Thyroid gland (tissue), 4 donors: ENCODE results near the gene LMX1B. TPM values are rescaled to one million over a fixed set of nuclear protein-coding genes. Genes with fewer than 3 reads are reported as not detected.

Experiments used
- DNase-seq, 2 donors: peaks; one replicate each; pipeline ENCODE4 v3.0.0-alpha.2; 2019
- H3K27ac ChIP-seq, 3 donors: fragments of 200-600 bp; sonication (generic); 1 replicate in 2 of 3; 2 replicates in 1 of 3; pipeline ENCODE4 v1.5.1; 2016 to 2019; ENCODE audit warnings: mild to moderate bottlenecking in 1 of 3, moderate library complexity in 1 of 3
- H3K27me3 ChIP-seq: fragments of 200-600 bp; sonication (generic); one replicate; pipeline ENCODE4 v1.5.1; 2019
- H3K36me3 ChIP-seq, 2 donors: fragments of 200-600 bp; sonication (generic); one replicate each; pipeline ENCODE4 v1.5.1; 2016 to 2019
- H3K4me1 ChIP-seq, 2 donors: fragments of 200-600 bp; sonication (generic); one replicate each; pipeline ENCODE4 v1.5.1; 2017 to 2019
- H3K4me3 ChIP-seq, 3 donors: fragments of 200-600 bp; sonication (generic); replicated peaks in 1 of 3; 1 replicate in 2 of 3; 2 replicates in 1 of 3; pipeline ENCODE4 v1.5.1; 2016; ENCODE audit warnings: mild to moderate bottlenecking in 1 of 3
- H3K9me3 ChIP-seq: fragments of 200-600 bp; sonication (generic); one replicate; pipeline ENCODE4 v1.5.1; 2017
- POLR2A ChIP-seq, 2 donors: fragments of 450-650 bp; IDR thresholded peaks; one replicate each; pipeline ENCODE4 v1.6.1; 2017; ENCODE audit warnings: antibody characterized with exemption in 2 of 2, mild to moderate bottlenecking in 2 of 2, moderate library complexity in 1 of 2
- WGBS, 2 donors: methylation state at CpG; one replicate each; pipeline ENCODE4 v1.1.5; 2017; 5-methylcytosine and 5-hydroxymethylcytosine counted together
- intact Hi-C: fragments of 100-400 bp; cut with DNase I; formaldehyde crosslinking; loops from one replicate; pipeline ENCODE4 v1.15.1; 2023
- total RNA-seq, 4 donors: library from RNA; depleted of rRNA; stranded (reverse); fragments of >200 nt; gene quantifications; one replicate each; pipeline ENCODE4 v1.2.3, GENCODE V29; 2016
- TF ChIP-seq, protein P1 (sequence below), 6 experiments: fragments of 200-600 bp in 3 of 6; fragments of 450-650 bp in 3 of 6; sonication (generic) in 3 of 6; IDR thresholded peaks; one replicate each; pipeline ENCODE4 v1.5.1; 2016 to 2019; ENCODE audit warnings: antibody characterized with exemption in 6 of 6, mild to moderate bottlenecking in 2 of 6, inconsistent platforms in 1 of 6, moderate library complexity in 1 of 6

LMX1B gene
- total RNA-seq, 4 donors from 2014 or later, result 0.68 to 5.5 (median 1.7) TPM

DNA sequence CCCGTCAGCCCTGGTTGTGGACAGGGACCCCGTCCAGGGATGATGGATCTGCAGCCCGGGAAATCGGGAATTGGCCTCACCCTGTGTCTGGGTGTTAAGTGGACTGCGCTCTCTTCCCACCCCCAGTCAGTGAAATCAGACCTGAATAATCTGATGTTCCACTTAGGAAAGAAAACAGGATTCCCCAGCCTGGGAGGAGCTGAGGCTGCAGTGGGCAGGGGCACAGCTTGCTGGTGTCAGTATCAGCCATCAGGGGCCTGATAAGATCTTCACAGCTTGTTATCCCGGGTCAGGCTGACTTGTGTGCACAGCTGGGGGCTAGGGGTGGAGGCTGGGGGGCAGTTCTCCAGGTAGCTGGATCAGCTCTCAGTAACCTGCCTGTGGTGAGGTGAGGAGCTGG, 29.1 kb downstream of the LMX1B start:
- Histone ChIP-seq H3K4me3 (no peak overlapping the region), H3K27ac (no peak overlapping the region), H3K4me1 (peaks cover 0 to 3% of the 10 kb centered on the region in 2 donors), H3K36me3 (no peaks in the 10 kb centered on the region), H3K27me3 (peaks cover 4% of the 10 kb centered on the region), H3K9me3 (no peaks in the 10 kb centered on the region)
- intact Hi-C loops, result no loop called here
- DNase-seq, result no peak
- WGBS, 2 donors, result 26 to 39% methylated on average over 4 to 6 of the region's 6 CpGs
- no peak for TF ChIP-seq POLR2A (IDR thresholded peaks at IDR 0.05)
- TF ChIP-seq, protein P1, sequence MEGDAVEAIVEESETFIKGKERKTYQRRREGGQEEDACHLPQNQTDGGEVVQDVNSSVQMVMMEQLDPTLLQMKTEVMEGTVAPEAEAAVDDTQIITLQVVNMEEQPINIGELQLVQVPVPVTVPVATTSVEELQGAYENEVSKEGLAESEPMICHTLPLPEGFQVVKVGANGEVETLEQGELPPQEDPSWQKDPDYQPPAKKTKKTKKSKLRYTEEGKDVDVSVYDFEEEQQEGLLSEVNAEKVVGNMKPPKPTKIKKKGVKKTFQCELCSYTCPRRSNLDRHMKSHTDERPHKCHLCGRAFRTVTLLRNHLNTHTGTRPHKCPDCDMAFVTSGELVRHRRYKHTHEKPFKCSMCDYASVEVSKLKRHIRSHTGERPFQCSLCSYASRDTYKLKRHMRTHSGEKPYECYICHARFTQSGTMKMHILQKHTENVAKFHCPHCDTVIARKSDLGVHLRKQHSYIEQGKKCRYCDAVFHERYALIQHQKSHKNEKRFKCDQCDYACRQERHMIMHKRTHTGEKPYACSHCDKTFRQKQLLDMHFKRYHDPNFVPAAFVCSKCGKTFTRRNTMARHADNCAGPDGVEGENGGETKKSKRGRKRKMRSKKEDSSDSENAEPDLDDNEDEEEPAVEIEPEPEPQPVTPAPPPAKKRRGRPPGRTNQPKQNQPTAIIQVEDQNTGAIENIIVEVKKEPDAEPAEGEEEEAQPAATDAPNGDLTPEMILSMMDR (IDR thresholded peaks at IDR 0.05), result no peak

DNA sequence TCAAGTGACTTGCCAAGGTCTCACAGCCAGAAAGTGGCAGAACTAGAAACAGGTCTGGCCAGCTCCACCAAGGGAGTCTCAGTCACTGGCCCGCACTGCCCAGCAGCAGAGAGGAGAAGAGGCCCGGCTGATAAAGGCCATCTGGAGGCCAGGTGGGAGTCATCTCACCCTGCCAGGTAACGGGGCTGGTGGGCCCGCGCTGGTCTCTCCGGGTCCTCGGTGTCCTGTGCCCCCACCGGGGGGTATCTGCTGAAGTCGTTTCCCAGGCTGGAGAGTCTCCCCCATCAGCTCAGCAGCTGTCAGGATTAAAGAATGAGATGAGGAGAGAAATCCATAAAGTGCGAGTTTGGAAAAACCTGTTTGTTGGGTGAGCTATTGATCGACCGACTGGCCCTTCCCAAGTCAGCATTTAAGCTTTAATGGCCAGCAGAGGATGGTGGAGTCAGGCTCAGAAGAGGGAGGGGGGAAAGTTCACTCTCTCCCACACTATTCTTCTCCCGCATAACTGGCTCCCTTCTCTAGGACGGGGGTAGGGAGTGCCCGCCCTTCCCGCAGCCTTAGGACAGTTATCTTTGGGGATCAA, 30.3 kb downstream of the LMX1B start:
- intact Hi-C loops, result no loop called here
- no peaks in the 10 kb centered on the region for H3K4me1 ChIP-seq
- no peaks in the 10 kb centered on the region for H3K27me3 ChIP-seq
- DNase-seq, result no peak
- H3K36me3 ChIP-seq, result no peaks in the 10 kb centered on the region
- TF ChIP-seq POLR2A (IDR thresholded peaks at IDR 0.05), result no peak
- TF ChIP-seq, protein P1 (IDR thresholded peaks at IDR 0.05), result no peak
- no peak overlapping the region for H3K27ac ChIP-seq
- H3K9me3 ChIP-seq, result no peaks in the 10 kb centered on the region
- 36 to 50% methylated on average over 13 to 15 of the region's 16 CpGs for WGBS, 2 donors
- H3K4me3 ChIP-seq, result no peak overlapping the region

DNA sequence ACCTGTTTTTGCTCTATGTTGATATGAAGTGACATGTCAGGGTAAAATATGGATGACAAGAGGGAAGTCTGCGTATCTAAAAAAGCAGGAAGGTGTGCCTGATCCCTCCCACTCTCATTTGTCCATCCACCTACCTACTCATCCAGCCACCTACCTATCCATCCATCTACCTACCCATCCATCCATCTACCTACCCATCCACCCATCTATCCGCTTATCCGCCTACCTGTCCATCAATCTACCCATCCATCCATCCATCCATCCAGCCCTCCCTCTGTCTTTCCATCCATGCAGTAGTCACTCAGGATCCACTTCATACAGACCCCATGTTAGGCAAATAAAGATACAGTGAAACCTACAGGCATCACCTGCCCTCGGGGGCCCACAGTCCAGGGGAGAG, 32.4 kb downstream of the LMX1B start:
- Histone ChIP-seq H3K4me3 (no peak overlapping the region), H3K9me3 (no peaks in the 10 kb centered on the region), H3K36me3 (no peaks in the 10 kb centered on the region), H3K27ac (no peak overlapping the region), H3K27me3 (no peaks in the 10 kb centered on the region), H3K4me1 (no peaks in the 10 kb centered on the region)
- WGBS, 2 donors, result 79 to 83% methylated on average over 4 of the region's 4 CpGs
- no peak for TF ChIP-seq POLR2A (IDR thresholded peaks at IDR 0.05)
- TF ChIP-seq, protein P1 (IDR thresholded peaks at IDR 0.05), result no peak
- intact Hi-C loops, result no loop called here
- no peak for DNase-seq

DNA sequence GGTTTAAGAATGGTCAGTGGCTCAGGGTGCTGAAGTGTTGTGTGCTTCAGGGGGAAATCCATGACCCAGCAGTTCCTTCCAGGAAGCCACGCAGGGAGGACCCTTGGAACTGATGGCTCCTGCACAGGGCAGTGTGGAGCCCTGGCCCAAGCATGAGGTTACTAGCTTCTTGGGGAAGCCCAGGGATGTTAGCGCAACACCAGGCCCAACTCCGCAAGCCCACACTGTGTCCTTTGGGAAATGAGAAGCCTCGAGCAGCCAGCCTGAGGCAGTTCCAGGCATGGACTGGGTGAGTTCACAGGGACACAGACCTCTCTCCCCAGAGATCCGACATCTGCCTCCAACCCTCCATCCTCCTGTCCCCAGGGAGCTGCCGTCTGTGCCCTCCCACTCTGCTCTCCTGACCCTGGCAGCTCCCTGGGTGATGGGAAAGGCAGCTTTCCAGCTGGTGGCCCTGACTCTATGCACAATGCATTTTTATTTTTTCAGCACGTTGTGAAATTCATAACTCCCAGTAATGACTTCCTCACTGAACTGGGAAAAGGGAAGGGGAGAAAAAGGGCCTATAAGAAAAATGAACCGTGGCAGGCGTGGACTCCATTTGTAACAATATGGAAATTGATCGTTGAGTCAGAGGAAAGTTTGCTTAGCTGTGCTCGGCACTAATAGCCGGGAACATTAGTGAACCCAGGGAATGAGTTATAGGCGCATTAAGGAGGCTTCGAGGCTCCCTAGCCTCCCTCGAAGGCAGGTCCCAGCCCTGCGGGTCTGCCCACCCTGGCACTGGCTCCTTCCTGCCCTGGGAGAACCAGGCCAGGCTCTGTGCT, 34.1 kb downstream of the LMX1B start:
- DNase-seq, result no peak
- H3K4me1 ChIP-seq, result no peaks in the 10 kb centered on the region
- no peak overlapping the region for H3K27ac ChIP-seq
- no peaks in the 10 kb centered on the region for H3K27me3 ChIP-seq
- no peaks in the 10 kb centered on the region for H3K9me3 ChIP-seq
- TF ChIP-seq, protein P1 (IDR thresholded peaks at IDR 0.05), result no peak
- no peak for TF ChIP-seq POLR2A (IDR thresholded peaks at IDR 0.05)
- intact Hi-C loops, result no loop called here
- 73 to 76% methylated on average over 14 to 16 of the region's 16 CpGs for WGBS, 2 donors
- no peaks in the 10 kb centered on the region for H3K36me3 ChIP-seq
- H3K4me3 ChIP-seq, result no peak overlapping the region

DNA sequence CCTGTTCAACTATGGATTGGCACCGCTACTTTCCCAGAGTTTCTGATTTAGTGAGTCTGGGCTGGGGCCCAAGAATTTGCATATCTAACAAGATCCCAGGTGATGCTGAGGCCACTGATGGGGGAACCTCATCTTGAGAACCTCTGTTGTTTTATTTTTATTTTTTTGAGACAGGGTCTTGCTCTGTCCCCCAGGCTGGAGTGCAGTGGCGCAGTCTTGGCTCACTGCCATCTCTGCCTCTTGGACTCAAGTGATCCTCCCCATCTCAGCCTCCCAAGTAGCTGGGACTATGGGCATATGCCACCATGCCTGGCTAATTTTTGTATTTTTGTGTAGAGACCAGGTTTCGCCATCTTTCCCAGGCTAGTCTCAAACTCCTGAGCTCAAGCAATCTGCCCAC, 35.7 kb downstream of the LMX1B start:
- DNase-seq, result no peak
- Histone ChIP-seq H3K36me3 (no peaks in the 10 kb centered on the region), H3K27ac (no peak overlapping the region), H3K4me3 (no peak overlapping the region), H3K27me3 (no peaks in the 10 kb centered on the region), H3K9me3 (no peaks in the 10 kb centered on the region), H3K4me1 (no peaks in the 10 kb centered on the region)
- 72 to 77% methylated on average over 3 of the region's 3 CpGs for WGBS, 2 donors
- intact Hi-C loops, result no loop called here
- no peak for TF ChIP-seq POLR2A (IDR thresholded peaks at IDR 0.05)
- TF ChIP-seq, protein P1 (IDR thresholded peaks at IDR 0.05), result no peak
